GM12878 (cell line): ENCODE measurements around the gene MAP4K1.

Experiments used
- EZH2 ChIP-seq: IDR thresholded peaks from 2 replicates; pipeline ENCODE4 v1.6.1; 2012; ENCODE audit warnings: low read depth, mild to moderate bottlenecking, control low read depth, inconsistent platforms, low read length, borderline replicate concordance; ENCODE audit not compliant: control insufficient read depth
- POLR2A ChIP-seq: IDR thresholded peaks from 2 replicates; pipeline ENCODE4 v1.6.1; 2011; ENCODE audit warnings: low read depth, mild to moderate bottlenecking, low read length
- POLR2AphosphoS5 ChIP-seq: IDR thresholded peaks from 2 replicates; pipeline ENCODE4 v1.6.1; 2011; ENCODE audit warnings: mild to moderate bottlenecking, low read length, inconsistent platforms
- RAD21 ChIP-seq: IDR thresholded peaks from 2 replicates; pipeline ENCODE4 v1.6.1; 2011; ENCODE audit warnings: mild to moderate bottlenecking, low read depth, low read length, moderate library complexity; ENCODE audit not compliant: insufficient read depth
- RELA ChIP-seq: fragments of 450-650 bp; IDR thresholded peaks from 2 replicates; pipeline ENCODE4 v1.8.0; 2014; ENCODE audit warnings: borderline replicate concordance; ENCODE audit not compliant: partially characterized antibody
- SIX5 ChIP-seq: IDR thresholded peaks from 2 replicates; pipeline ENCODE4 v1.6.1; 2011; ENCODE audit warnings: mild to moderate bottlenecking, low read depth, low read length, moderate library complexity; ENCODE audit not compliant: severe bottlenecking
- TAF1 ChIP-seq: IDR thresholded peaks from 2 replicates; pipeline ENCODE4 v1.6.1; 2011; ENCODE audit warnings: mild to moderate bottlenecking, low read depth, low read length, borderline replicate concordance
- ZBTB11 ChIP-seq: fragments of 450-650 bp; formaldehyde crosslinking; IDR thresholded peaks from 2 replicates; pipeline ENCODE4 v1.5.0; 2022; ENCODE audit warnings: mild to moderate bottlenecking, missing genetic modification characterization
- TF ChIP-seq, protein P1 (sequence below), 3 experiments: IDR thresholded peaks in 2 of 3; conservative IDR thresholded peaks in 1 of 3; 2 replicates each; pipeline ENCODE4 v1.5.1; 2011; ENCODE audit warnings: low read depth in 3 of 3, low read length in 3 of 3, mild to moderate bottlenecking in 3 of 3, control low read depth in 2 of 3, moderate library complexity in 2 of 3, inconsistent platforms in 1 of 3, mixed read lengths in 1 of 3; ENCODE audit not compliant: control insufficient read depth in 2 of 3, insufficient read depth in 1 of 3; ENCODE audit errors: extremely low read depth in 1 of 3
- TF ChIP-seq, protein P2 (sequence below): IDR thresholded peaks from 2 replicates; pipeline ENCODE4 v1.6.1; 2011; ENCODE audit warnings: borderline replicate concordance, low read depth, mild to moderate bottlenecking, moderate library complexity, mixed read lengths, low read length; ENCODE audit not compliant: insufficient read depth; ENCODE audit errors: extremely low read length

DNA sequence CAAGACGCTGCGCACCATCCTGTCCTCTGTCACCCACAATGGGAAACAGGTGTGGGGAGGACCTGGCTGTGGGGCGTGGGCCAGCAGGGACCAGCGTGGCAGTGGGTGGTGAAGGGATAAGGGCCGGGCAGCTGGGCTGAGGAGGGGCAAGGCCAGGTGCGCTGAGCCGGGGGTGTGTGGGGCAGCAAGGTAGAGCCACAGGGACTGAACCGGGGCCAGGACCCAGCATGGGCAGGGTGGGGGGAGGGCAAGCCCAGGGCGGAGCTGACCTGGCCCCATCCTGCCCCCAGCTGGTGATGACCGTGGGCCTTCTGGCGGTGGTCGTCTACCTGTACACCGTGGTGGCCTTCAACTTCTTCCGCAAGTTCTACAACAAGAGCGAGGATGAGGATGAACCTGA lies 37.7 kb downstream of the MAP4K1 start:
- TF ChIP-seq TAF1 (no peak), ZBTB11 (CRISPR knock-in tag) (no peak), RAD21 (no peak), EZH2 (no peak), POLR2A (no peak), POLR2AphosphoS5 (no peak), RELA (no peak), SIX5 (no peak)
- TF ChIP-seq, protein P1, sequence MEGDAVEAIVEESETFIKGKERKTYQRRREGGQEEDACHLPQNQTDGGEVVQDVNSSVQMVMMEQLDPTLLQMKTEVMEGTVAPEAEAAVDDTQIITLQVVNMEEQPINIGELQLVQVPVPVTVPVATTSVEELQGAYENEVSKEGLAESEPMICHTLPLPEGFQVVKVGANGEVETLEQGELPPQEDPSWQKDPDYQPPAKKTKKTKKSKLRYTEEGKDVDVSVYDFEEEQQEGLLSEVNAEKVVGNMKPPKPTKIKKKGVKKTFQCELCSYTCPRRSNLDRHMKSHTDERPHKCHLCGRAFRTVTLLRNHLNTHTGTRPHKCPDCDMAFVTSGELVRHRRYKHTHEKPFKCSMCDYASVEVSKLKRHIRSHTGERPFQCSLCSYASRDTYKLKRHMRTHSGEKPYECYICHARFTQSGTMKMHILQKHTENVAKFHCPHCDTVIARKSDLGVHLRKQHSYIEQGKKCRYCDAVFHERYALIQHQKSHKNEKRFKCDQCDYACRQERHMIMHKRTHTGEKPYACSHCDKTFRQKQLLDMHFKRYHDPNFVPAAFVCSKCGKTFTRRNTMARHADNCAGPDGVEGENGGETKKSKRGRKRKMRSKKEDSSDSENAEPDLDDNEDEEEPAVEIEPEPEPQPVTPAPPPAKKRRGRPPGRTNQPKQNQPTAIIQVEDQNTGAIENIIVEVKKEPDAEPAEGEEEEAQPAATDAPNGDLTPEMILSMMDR (IDR thresholded peaks at IDR 0.05 in 2 of 3, conservative IDR thresholded peaks at IDR 0.05 in 1 of 3; ENCODE audit: control insufficient read depth in 2 of 3, extremely low read depth in 1 of 3, insufficient read depth in 1 of 3, low read depth in 3 of 3, low read length in 3 of 3) = no peak
- TF ChIP-seq, protein P2, sequence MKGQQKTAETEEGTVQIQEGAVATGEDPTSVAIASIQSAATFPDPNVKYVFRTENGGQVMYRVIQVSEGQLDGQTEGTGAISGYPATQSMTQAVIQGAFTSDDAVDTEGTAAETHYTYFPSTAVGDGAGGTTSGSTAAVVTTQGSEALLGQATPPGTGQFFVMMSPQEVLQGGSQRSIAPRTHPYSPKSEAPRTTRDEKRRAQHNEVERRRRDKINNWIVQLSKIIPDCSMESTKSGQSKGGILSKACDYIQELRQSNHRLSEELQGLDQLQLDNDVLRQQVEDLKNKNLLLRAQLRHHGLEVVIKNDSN = no peak
